Measurements from ENCODE around the gene PRKACB. TPM values are rescaled to one million over a fixed set of nuclear protein-coding genes. Genes with fewer than 3 reads are reported as not detected.

PRKACB gene
- total RNA-seq, 1 donor from 2014 or later = 43.1 TPM

DNA sequence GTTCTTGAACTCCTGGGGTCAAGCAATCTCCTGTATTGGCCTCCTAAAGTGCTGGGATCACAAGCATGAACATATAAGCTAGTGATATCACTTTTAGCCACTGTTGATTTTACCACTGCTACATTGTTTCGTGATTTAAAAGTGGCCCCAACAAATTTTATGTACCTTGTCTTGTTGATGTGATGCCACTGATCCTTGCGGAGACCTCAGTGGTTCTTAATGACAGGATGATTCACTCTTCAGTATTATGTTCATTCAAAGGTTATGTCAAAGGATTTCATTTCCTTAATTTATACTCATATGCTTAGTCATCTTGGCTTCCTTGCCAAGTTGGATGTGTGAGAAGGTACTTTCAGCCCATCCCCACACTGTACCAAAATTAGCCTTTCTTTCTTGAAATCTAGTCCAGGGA, 12.1 kb downstream of the PRKACB start:
- Mint-ChIP-seq H3K9me3 (ENCODE audit: low read depth) (no peaks in the 10 kb centered on the region), H3K27ac (ENCODE audit: unreplicated experiment) (peak overlapping the region; percentile 50), H3K4me3 (ENCODE audit: unreplicated experiment) (no peak overlapping the region), H3K27me3 (ENCODE audit: low read depth) (no peaks in the 10 kb centered on the region), H3K4me1 (ENCODE audit: low read depth) (peaks cover 20% of the 10 kb centered on the region), H3K36me3 (ENCODE audit: low read depth) (no peaks in the 10 kb centered on the region)
- TF ChIP-seq, protein P1, sequence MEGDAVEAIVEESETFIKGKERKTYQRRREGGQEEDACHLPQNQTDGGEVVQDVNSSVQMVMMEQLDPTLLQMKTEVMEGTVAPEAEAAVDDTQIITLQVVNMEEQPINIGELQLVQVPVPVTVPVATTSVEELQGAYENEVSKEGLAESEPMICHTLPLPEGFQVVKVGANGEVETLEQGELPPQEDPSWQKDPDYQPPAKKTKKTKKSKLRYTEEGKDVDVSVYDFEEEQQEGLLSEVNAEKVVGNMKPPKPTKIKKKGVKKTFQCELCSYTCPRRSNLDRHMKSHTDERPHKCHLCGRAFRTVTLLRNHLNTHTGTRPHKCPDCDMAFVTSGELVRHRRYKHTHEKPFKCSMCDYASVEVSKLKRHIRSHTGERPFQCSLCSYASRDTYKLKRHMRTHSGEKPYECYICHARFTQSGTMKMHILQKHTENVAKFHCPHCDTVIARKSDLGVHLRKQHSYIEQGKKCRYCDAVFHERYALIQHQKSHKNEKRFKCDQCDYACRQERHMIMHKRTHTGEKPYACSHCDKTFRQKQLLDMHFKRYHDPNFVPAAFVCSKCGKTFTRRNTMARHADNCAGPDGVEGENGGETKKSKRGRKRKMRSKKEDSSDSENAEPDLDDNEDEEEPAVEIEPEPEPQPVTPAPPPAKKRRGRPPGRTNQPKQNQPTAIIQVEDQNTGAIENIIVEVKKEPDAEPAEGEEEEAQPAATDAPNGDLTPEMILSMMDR (IDR thresholded peaks at IDR 0.05) = no peak
- DNase-seq (ENCODE audit: low spot score) = no peak

DNA sequence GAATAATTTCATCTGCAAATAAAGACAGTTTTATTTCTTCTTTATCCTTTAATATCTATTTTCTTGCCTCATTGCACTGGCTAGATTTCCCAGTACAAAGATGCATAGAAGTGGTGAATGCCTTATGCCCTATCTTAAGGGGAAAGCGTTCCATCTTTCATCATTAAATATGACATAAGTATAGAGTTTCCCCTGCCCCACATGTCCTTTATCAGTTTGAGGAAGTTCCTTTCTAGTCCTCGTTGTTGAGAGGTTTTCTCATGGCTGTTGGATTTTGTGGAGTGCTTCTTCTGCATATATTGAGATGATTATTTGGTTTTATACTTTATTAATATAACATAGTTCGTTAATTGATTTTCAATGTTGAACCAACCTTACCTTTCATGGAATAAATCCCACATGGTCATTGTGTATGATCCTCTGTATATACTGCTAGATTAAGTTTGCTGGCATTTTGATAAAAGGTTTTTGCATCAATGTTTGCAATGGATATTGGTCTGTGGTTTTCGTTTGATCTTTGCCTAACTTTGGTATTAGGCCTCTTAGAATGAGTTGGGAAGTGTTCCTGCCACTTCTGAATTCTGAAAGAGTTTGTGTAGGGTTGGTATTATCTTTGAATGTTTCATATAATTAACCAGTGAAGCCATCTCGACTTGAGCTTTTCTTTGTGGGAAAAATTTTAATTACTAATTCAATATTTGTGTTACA, 15.6 kb downstream of the PRKACB start:
- Mint-ChIP-seq H3K4me1 (ENCODE audit: low read depth) (peaks cover 27% of the 10 kb centered on the region), H3K36me3 (ENCODE audit: low read depth) (no peaks in the 10 kb centered on the region), H3K27me3 (ENCODE audit: low read depth) (no peaks in the 10 kb centered on the region), H3K4me3 (ENCODE audit: unreplicated experiment) (no peak overlapping the region), H3K27ac (ENCODE audit: unreplicated experiment) (no peak overlapping the region), H3K9me3 (ENCODE audit: low read depth) (peaks cover 6% of the 10 kb centered on the region)
- DNase-seq (ENCODE audit: low spot score) = no peak
- TF ChIP-seq, protein P1 (IDR thresholded peaks at IDR 0.05) = no peak

DNA sequence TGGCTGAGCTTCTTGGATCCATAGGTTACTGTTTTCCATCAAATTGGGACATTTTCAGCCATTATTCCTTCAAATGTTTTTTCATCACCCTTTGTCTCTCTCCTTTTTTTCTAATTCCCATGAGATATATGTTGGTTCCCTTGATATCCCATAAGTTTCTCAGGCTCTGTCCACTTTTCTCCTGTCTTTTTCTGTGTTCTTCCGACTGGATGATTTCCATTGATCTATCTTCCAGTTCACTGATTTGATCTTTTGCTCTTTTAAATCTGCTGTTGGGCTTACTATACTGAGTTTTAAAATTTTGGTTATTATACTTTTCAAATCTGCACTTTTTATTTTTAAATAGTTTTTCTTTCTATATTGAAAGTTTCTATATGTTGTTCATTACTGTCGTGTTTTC, 18.2 kb downstream of the PRKACB start:
- Mint-ChIP-seq H3K36me3 (ENCODE audit: low read depth) (no peaks in the 10 kb centered on the region), H3K4me3 (ENCODE audit: unreplicated experiment) (no peak overlapping the region), H3K4me1 (ENCODE audit: low read depth) (peaks cover 10% of the 10 kb centered on the region), H3K9me3 (ENCODE audit: low read depth) (peaks cover 6% of the 10 kb centered on the region), H3K27me3 (ENCODE audit: low read depth) (no peaks in the 10 kb centered on the region), H3K27ac (ENCODE audit: unreplicated experiment) (no peak overlapping the region)
- TF ChIP-seq, protein P1 (IDR thresholded peaks at IDR 0.05) = no peak
- no peak for DNase-seq (ENCODE audit: low spot score)

DNA sequence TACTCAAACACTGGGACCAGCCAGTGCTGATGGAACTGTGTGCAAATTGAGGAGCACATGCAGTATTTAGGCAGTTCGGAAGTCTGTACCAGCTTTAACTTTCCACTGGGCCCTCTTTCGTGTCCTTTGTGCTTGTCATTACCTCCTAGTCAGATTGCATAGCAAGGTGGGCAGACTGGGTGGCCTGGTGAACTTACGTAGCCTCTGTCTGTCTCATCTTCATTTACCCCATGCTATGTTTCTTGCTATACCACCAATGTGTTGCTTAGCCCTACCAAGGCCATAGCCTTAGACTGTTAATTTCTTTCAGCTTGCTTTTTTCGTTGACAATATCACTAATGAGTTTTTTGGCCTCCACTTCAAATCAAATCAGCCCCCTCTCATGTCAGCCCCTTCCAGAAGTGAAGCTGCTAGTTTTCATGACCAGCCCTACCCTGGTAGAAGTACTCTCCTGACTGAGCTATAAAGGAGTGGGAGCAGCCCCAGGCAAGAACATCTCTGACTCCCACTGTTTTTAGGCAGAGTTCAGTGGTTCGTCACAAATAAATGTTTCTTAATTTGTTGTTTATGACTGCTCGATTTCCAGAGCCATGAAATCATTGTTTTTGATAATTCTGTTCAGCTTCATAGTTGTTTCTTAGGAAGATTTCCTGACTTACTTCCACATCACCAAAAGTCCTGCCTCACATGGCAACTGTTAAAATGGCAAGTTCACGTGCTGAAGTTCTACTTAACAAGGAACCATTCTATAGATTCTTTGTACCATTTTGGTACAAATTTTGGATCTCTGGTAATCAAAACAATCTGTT, 19.3 kb downstream of the PRKACB start:
- no peak overlapping the region for H3K27ac Mint-ChIP-seq (ENCODE audit: unreplicated experiment)
- DNase-seq (ENCODE audit: low spot score) = no peak
- H3K27me3 Mint-ChIP-seq (ENCODE audit: low read depth) = no peaks in the 10 kb centered on the region
- TF ChIP-seq, protein P1 (IDR thresholded peaks at IDR 0.05) = no peak
- no peak overlapping the region for H3K4me3 Mint-ChIP-seq (ENCODE audit: unreplicated experiment)
- H3K9me3 Mint-ChIP-seq (ENCODE audit: low read depth) = peaks cover 6% of the 10 kb centered on the region
- no peaks in the 10 kb centered on the region for H3K36me3 Mint-ChIP-seq (ENCODE audit: low read depth)
- peaks cover 10% of the 10 kb centered on the region for H3K4me1 Mint-ChIP-seq (ENCODE audit: low read depth)

DNA sequence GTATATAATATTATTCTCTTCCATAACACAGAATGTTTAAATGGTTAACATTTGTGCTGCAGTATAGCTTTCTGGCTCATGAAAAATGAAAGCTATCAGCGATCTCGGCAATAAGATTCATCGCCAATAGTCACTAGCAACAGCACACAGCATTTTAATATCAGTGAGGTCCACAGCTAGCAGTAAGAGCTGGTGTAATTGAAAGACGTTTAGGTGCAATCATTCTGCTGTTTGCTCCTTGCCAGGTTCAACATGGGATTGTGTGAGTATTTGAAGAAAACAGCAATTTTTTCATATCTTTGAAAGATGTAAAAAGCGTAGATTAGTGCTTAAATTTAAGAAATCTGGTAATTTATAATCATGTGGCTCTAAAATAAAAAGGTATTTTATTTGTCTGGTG, 20.1 kb downstream of the PRKACB start:
- no peak overlapping the region for H3K27ac Mint-ChIP-seq (ENCODE audit: unreplicated experiment)
- no peak overlapping the region for H3K4me3 Mint-ChIP-seq (ENCODE audit: unreplicated experiment)
- DNase-seq (ENCODE audit: low spot score) = no peak
- TF ChIP-seq, protein P1 (IDR thresholded peaks at IDR 0.05) = no peak
- H3K9me3 Mint-ChIP-seq (ENCODE audit: low read depth) = peaks cover 6% of the 10 kb centered on the region
- no peaks in the 10 kb centered on the region for H3K36me3 Mint-ChIP-seq (ENCODE audit: low read depth)
- H3K4me1 Mint-ChIP-seq (ENCODE audit: low read depth) = peaks cover 12% of the 10 kb centered on the region
- no peaks in the 10 kb centered on the region for H3K27me3 Mint-ChIP-seq (ENCODE audit: low read depth)
